Heart right ventricle (tissue), 16 donors: Measurements from ENCODE around the gene EIF3L. TPM values are rescaled to one million over a fixed set of nuclear protein-coding genes. Genes with fewer than 3 reads are reported as not detected.
A peak's percentile ranks its signal among the peaks of the same experiment; 100 is the strongest.

ENCODE experiments used
- ATAC-seq, 8 donors: fragments of 200-7000 bp; cut with Tn5 transposase; one replicate each; pipeline ENCODE4 v1.9.1; 2020; ENCODE audit warnings: mild to moderate bottlenecking in 8 of 8, moderate library complexity in 8 of 8, moderate number of reproducible peaks in 1 of 8
- DNase-seq, 2 donors: peaks; one replicate each; pipeline ENCODE4 v3.0.0-alpha.2; 2020
- H3K27ac ChIP-seq, 10 donors: fragments of 200-600 bp; sonication (generic) in 2 of 10; one replicate each; pipeline versions ENCODE4 v1.5.0 to v1.8.0; 2020 to 2022; ENCODE audit warnings: mild to moderate bottlenecking in 3 of 10
- H3K27me3 ChIP-seq, 7 donors: fragments of 200-600 bp; one replicate each; pipeline ENCODE4 v1.8.0; 2021 to 2022; ENCODE audit warnings: mild to moderate bottlenecking in 2 of 7
- H3K36me3 ChIP-seq, 9 donors: fragments of 200-600 bp; sonication (generic) in 1 of 9; one replicate each; pipeline versions ENCODE4 v1.5.0 to v1.8.0; 2020 to 2022; ENCODE audit warnings: mild to moderate bottlenecking in 2 of 9
- H3K4me1 ChIP-seq, 9 donors: fragments of 200-600 bp; sonication (generic) in 1 of 9; one replicate each; pipeline versions ENCODE4 v1.5.0 to v1.8.0; 2020 to 2022; ENCODE audit warnings: mild to moderate bottlenecking in 4 of 9
- H3K4me3 ChIP-seq, 10 donors: fragments of 200-600 bp; sonication (generic) in 2 of 10; one replicate each; pipeline versions ENCODE4 v1.5.0 to v1.8.0; 2020 to 2022; ENCODE audit warnings: mild to moderate bottlenecking in 7 of 10, moderate library complexity in 2 of 10
- H3K9me3 ChIP-seq, 11 donors: fragments of 200-600 bp in 10 of 11; sonication (generic) in 2 of 11; one replicate each; pipeline versions ENCODE4 v1.5.0 to v1.8.0; 2013 to 2022; ENCODE audit warnings: mild to moderate bottlenecking in 2 of 11, control low read depth in 1 of 11, moderate library complexity in 1 of 11
- CTCF ChIP-seq, 9 donors: fragments of 200-600 bp; sonication (generic) in 2 of 9; IDR thresholded peaks; one replicate each; pipeline versions ENCODE4 v1.5.0 to v1.8.0; 2021 to 2022; ENCODE audit warnings: antibody characterized with exemption in 9 of 9, mild to moderate bottlenecking in 5 of 9, moderate library complexity in 1 of 9
- WGBS, 2 donors: extraction: QIAGEN DNeasy Blood & Tissue Kit; methylation state at CpG; one replicate each; pipeline ENCODE4 v1.1.7; 2013; ENCODE audit warnings: inconsistent platforms in 1 of 2; 5-methylcytosine and 5-hydroxymethylcytosine counted together
- intact Hi-C, 10 donors: fragments of 100-400 bp; cut with DNase I; formaldehyde crosslinking; loops; one replicate each; pipeline versions ENCODE4 v1.11.1 to v1.14.2; 2022
- polyA plus RNA-seq, 2 donors: library from polyadenylated mRNA; stranded (reverse); fragments of 200-250 nt; gene quantifications; one replicate each; pipeline ENCODE4 v1.2.3, GENCODE V29; 2013
- total RNA-seq, 10 donors: library from RNA; stranded (reverse); fragmentation: NEBNext Ultra II Directional in 3 of 10; extraction: Animal tissue kit (Norgen Biotek cat#: 25700) in 3 of 10; gene quantifications; one replicate each; pipeline versions ENCODE4 v1.2.1 to v1.2.4, GENCODE V29; 2021 to 2023
- donor health status: Arrhythmogenic right ventricular cardiomyopathy.
- donor health status: ischemic (EF 13 %, LVEDD 7.1; RV severe dilation, severe dysfunction).
- donor health status: healthy with polysubstance abuse.
- donor health status: DM: no; HTN: yes; CAD: no.
- donor health status: DM: no; HTN: no; CAD: no.
- donor health status: ischemic (EF 25% LVEDD 6.9; RV normal size, moderate dysfunction).
- donor health status: ischemic (EF 25% LVEDD 5.7; RV mildly dilated, moderate dysfunction).
- donor health status: healthy.
- donor health status: DM: yes; HTN: yes; CAD: no.
- donor health status: Ischemic cardiomyopathy.
- donor health status: ischemic (EF 35%, LVEDD 5.7; RV mildly dilated, moderate dysfunction).
- donor health status: nonischemic (EF 11% LVEDD 7.7; RV severe dilation, severe dysfunction).
- donor health status: DM: yes; HTN: yes; CAD: no.
- donor health status: PGD.
- donor health status: ischemic (EF 29% LVEDD 5.4; RV normal size, mild dysfunction).
- donor health status: nonischemic (EF 23%, LVEDD 6.1; RV moderate dilation, normal function).

EIF3L gene
- total and polyA plus RNA-seq, 12 donors = 135 to 489 (median 428) TPM

- Histone ChIP-seq H3K27ac (peak overlapping the region in 3 of 10 donors; percentile 6 to 33 (median 12)), H3K4me3 (no peak overlapping the region), H3K27me3 (no peaks in the 10 kb centered on the region), H3K36me3 (peaks cover 0 to 96% (median 59%) of the 10 kb centered on the region in 9 donors), H3K9me3 (no peaks in the 10 kb centered on the region), H3K4me1 (peaks cover 5 to 62% (median 34%) of the 10 kb centered on the region in 9 donors)
- intact Hi-C loops = loop anchor here in 1 of 10 donors (5.0 kb wide), 1 partner anchor 48 kb away; the partner anchor contains the start of gene GCAT
- no peak for DNase-seq
- no peak for TF ChIP-seq CTCF (IDR thresholded peaks at IDR 0.05)
- no peak for ATAC-seq
- 25 to 36% methylated on average over 2 of the region's 2 CpGs for WGBS, 2 donors
Measured at GRCh38 chr22:37854946-37855345, 5.7 kb downstream of the EIF3L start.

GRCh38 chr22:37855462-37855861 lies 6.2 kb downstream of the EIF3L start:
- Histone ChIP-seq H3K36me3 (peaks cover 0 to 100% (median 64%) of the 10 kb centered on the region in 9 donors), H3K27ac (peak overlapping the region in 2 of 10 donors; percentile 6 to 12), H3K9me3 (no peaks in the 10 kb centered on the region), H3K27me3 (no peaks in the 10 kb centered on the region), H3K4me3 (no peak overlapping the region), H3K4me1 (peaks cover 2 to 62% (median 33%) of the 10 kb centered on the region in 9 donors)
- intact Hi-C loops = no loop called here
- ATAC-seq (peak in 1 of 8 donors; percentile 73), DNase-seq (no peak)
- TF ChIP-seq CTCF (IDR thresholded peaks at IDR 0.05) = no peak
- WGBS, 2 donors = 88 to 95% methylated on average over 2 of the region's 2 CpGs

GRCh38 chr22:37860796-37861421 lies 11.7 kb downstream of the EIF3L start:
- 61 to 65% methylated on average over 7 of the region's 7 CpGs for WGBS, 2 donors
- Histone ChIP-seq H3K4me1 (peaks cover 0 to 41% (median 17%) of the 10 kb centered on the region in 9 donors), H3K36me3 (peaks cover 0 to 100% (median 63%) of the 10 kb centered on the region in 9 donors), H3K27ac (peak overlapping the region in 7 of 10 donors; percentile 28 to 80 (median 51)), H3K4me3 (no peak overlapping the region), H3K9me3 (no peaks in the 10 kb centered on the region), H3K27me3 (no peaks in the 10 kb centered on the region)
- peak in 2 of 8 donors; percentile 9 to 64 for ATAC-seq
- TF ChIP-seq CTCF (IDR thresholded peaks at IDR 0.05) = no peak
- intact Hi-C loops = loop anchor here in 2 of 10 donors (2.0 to 10.0 kb wide), 2 partner anchors 44 to 236 kb away; no protein-coding TSS in a partner anchor
- DNase-seq = no peak

- no peak for TF ChIP-seq CTCF (IDR thresholded peaks at IDR 0.05)
- Histone ChIP-seq H3K27ac (peak overlapping the region in 8 of 10 donors; percentile 1 to 49 (median 37)), H3K4me3 (no peak overlapping the region), H3K27me3 (no peaks in the 10 kb centered on the region), H3K9me3 (no peaks in the 10 kb centered on the region), H3K36me3 (peaks cover 0 to 100% (median 56%) of the 10 kb centered on the region in 9 donors), H3K4me1 (peaks cover 0 to 41% (median 17%) of the 10 kb centered on the region in 9 donors)
- WGBS, 2 donors = 61 to 62% methylated on average over 7 of the region's 7 CpGs
- ATAC-seq = peak in 7 of 8 donors; percentile 13 to 52 (median 37)
- DNase-seq = no peak
- intact Hi-C loops = loop anchor here in 8 of 10 donors (1.0 to 10.0 kb wide), 4 partner anchors 44 to 238 kb away; no protein-coding TSS in a partner anchor
Measured at GRCh38 chr22:37862570-37863325, 13.5 kb downstream of the EIF3L start.
